HG02870 (cell line): Measurements from ENCODE around the gene RFC5.

ENCODE experiments used
- ATAC-seq: cut with Tn5 transposase; IDR thresholded peaks from one replicate; pipeline ENCODE4 v1.9.1; 2021; ENCODE audit warnings: mild to moderate bottlenecking, moderate library complexity; ENCODE audit not compliant: unreplicated experiment

Gene RFC5

DNA sequence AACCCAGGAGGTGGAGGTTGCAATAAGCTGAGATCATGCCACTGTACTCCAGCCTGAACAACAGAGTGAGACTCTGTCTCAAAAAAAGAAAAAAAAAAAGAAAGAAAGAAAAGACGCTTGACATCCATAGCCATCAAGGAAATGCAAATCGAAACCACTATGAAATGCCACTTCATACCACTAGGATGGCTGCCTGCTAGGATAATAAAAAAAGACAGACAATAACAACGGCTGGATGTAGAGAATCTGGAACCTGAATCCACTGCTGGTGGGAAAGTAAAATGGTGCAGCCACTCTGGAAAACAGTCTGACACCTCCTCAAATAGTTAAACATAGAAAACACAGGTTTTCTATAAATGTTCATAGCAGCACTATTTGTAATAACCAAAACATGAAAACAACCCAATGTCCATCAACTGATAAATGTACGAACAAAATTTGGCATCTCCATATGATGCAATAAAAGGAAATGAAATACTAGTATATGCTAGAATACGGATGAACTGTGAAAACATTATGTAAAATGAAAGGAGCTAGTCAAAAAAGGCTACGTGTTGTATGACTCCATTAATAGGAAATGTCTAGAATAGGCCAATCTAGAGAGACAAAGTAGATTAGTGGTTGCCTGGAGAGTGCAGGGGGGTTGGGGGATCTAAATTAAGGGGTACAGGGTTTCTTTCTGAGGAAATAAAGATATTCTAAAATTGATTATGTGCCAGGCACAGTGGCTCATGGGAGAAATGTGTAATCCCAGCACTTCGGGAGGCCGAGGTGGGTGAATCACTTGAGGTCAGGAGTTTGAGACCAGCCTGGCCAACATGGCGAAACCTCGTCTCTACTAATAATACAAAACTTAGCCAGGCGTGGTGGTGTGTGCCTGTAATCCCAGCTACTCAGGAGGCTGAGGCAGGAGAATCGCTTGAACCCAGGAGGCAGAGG, 34.7 kb downstream of the RFC5 start:
- no peak for ATAC-seq

DNA sequence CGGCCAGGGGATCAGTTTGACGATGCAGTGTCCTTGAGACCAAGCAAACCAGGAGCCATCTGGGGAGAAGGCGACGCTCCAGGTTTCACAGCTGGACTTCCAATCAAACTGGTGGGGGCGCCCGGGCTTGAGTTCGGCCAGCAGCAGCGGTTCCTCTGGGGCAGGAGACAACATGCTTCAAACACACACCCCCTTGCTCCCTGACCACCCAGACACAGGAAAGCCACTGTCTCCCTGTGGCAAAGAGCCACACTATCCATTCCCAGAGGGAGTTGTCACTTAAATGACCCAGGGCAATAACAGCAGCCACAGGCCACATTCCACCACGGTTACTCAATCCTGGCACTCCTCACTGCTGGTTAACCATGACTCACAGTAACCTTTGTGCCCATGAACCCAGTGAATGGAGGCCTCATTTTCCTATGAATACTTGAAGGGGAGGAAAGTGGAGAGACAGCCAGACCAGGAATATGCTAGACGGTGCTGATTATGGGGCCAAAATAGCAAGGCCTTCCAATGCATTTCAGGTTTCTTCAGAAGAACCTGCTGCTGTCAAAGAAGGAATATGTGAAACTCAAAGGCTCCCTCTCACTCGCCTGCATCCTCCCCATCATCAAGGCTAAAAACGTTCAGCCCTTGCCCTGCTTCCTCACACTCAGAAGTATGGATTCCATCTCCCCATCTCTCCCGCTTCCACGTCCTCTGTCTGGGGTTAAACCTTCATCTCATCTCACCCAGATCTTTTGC, 36.0 kb downstream of the RFC5 start:
- no peak for ATAC-seq

DNA sequence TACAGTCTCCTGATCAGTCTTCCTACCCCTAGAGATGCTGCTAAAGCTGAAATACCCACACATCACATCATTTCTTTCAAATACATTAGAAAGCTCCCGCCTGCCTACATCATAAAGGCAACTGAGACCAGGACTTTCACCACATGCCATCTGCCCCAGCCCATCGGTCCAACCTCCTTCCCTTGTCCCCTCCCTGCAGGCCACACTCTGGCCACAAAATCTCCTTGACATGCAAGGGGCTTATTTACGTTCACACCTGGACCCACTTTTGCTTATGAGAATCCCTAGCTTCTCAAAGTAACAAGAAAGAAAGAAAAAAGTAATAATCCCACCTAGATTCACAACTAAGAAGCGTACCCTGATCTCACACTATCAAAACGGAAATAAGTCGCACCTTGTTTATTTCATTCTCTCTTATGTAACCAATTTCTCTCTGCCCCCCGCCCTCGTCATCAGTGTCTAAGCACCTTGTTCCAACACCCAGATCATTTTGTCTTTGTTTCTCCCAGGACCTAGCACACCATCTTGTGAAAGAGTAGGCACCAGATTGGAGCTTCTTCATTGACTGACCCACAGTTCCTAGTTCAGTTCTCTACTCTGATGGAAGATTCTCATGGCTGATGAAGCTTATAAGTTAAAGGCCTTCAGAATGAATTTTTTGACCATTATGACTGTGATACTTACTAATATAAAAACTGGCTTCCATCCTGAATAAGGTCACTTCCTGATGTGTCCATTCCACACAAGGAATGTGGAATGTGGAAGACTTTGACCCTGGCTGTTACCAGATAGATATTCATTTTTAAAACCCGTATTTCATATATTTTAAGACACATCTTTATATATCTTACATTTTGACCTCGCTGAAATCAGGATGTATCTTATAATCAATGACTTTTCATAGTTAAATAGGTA, 36.8 kb downstream of the RFC5 start:
- no peak for ATAC-seq

DNA sequence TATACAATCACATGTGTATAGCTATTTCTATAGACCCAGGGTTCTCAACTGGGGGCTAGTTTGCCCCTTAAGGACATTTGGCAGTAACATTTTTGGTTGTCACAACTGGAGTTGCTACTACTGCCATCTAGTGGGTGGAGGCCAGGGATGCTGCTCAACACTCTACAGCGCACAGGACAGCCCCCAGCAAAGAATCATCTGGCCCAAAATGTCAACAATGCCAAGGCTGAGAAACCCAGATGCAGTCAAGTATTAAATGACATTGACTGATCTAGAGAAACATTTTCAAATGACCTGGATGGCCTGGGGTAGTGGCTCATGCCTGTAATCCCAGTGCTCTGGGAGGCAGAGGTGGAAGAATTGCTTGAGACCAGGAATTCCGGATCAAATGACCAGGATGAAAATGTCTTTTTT, 38.6 kb downstream of the RFC5 start:
- ATAC-seq: peak; percentile 62

DNA sequence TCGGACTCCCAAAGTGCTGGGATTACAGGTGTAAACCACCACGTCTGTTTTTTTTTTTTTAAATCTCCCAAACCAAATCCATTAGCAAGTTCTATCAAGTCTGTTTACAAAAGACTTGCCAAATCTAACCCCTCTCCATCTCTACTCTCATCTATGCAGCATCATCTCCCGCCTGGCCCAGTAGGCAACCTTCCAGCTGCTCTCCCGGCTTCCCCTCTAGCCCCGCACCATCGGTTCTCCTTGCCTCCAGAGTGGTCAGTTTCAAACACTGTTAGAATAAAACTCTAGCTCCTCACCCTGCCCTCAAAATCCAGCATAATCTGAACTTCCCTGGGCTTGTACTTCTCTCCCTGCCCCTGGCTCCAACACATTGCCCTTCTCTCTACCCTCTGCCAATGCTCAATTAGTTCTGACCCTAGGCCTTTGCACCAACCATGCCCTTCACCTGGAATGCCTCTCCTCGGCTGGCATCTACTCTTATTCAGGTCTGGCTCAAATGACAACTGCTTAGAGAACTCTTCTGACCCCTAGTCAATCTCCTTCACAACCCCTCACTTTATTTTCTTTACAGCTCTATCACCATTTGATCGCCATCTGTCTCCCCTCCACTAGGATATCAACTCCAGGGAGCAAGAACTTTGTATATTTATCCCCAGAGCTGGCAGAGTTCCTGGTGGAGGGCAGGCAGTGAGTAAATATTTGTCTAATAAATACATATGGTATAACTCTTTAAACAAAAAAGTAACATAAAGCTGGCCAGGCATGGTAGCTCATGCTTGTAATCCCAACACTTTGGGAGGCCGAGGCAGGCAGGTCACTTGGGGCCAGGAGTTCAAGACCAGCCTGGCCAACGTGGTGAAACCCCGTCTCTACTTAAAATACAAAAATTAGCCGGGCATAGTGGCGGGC, 39.6 kb downstream of the RFC5 start:
- ATAC-seq: no peak

DNA sequence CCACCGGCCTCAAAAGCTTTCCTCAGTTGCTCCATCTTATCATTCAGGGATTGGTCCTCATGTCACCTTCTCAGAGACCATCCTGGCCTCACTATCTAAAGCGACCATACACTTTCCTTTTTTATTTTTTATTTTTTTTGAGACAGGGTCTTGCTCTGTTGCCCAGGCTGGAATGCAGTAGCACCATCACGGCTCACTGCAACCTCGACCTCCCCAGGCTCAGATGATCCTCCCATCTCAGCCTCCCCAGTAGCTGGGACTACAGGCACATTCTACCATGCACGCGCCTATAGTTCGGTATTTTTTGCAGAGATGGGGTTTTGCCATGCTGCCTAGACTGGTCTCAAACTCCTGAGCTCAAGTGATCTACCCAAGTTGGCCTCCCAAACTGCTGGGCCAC, 41.7 kb downstream of the RFC5 start:
- no peak for ATAC-seq

DNA sequence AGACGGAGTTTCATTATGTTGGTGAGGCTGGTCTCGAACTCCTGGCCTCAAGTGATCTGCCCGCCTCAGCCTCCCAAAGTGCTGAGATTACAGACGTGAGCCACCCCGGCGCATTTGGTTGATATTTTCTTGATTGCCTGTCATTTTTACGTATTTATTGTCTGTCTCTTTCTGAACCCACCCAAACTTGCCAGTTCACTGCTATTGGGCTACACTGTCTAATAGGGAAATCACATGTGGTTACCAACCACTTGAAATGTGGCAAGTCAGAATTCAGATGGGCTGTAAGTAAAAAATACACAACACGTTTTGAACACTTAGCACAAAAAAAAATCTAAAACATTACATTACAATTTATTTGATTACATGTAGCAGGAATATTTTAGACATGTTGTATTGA, 42.4 kb downstream of the RFC5 start:
- no peak for ATAC-seq

DNA sequence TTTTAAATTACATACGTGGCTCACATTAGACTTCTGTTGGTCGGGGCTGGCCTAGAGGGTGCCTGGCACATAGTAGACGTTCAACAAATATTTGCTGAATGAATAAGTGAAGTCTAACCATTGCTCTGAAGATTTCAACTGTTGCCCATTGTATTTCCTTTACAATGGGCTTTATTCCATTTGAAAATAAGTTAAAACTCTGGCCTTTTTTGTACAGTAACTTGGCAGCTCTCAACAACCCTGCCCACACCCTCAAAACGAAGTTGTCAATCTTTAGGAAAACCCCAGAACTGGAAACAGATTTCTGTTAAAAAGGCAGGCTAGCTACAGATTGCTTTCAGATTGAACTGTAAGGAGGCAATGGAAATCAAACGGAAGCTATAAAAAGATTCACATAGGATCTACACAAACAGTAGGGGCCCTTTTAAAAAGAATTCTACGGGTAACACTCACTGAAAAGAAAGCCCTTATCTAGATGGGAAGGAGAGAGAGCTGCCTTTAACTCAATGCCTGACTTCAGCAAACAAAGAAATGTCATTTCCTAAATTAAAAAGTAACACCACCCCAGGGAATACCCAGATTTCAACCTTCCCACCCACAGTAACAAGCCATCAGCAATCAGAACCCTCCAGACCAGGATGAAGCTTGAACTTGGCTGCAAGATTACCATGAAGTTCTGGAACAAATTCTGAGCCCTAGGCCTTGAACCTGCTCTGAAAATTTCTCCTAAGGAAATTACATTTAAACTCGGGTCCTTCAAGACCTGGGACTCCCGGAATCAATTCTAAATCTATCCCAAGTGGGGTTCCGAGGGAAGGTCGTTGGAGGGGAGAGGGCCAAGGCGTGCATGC, 43.1 kb downstream of the RFC5 start:
- ATAC-seq: no peak

DNA sequence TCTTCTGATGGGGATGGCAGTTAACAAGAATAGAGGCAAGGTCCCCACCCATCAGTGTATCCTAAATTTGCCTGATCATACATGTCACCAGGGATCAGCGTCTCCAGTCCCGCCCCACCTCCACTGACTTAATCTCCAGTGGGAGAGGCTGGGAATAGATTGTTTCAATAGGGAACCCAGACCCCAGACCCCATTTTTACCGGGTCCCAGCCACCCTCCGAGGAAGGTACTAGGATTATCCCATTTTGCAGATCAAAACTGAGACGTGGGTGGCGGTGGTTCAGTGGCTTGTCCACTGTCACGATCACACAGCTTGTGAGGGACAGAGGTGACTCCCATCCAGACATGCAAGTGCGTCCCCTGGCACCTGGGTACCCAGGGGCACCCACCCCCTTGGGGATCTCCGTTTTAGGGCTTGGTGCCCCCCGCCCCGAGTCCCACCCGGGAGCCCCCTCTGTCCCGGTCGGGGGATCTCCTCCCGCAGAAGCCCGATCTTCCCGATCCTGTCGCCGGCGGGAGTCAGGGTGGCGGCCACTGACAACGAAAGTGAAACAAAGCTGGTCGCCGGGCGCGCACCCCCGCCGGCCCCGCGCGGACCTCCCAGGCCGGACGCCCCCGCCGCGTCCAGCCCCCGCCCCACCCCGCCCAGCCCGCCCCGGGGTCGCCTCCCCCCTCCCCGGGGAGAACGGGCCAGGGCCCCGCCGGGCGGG, 44.0 kb downstream of the RFC5 start:
- no peak for ATAC-seq

DNA sequence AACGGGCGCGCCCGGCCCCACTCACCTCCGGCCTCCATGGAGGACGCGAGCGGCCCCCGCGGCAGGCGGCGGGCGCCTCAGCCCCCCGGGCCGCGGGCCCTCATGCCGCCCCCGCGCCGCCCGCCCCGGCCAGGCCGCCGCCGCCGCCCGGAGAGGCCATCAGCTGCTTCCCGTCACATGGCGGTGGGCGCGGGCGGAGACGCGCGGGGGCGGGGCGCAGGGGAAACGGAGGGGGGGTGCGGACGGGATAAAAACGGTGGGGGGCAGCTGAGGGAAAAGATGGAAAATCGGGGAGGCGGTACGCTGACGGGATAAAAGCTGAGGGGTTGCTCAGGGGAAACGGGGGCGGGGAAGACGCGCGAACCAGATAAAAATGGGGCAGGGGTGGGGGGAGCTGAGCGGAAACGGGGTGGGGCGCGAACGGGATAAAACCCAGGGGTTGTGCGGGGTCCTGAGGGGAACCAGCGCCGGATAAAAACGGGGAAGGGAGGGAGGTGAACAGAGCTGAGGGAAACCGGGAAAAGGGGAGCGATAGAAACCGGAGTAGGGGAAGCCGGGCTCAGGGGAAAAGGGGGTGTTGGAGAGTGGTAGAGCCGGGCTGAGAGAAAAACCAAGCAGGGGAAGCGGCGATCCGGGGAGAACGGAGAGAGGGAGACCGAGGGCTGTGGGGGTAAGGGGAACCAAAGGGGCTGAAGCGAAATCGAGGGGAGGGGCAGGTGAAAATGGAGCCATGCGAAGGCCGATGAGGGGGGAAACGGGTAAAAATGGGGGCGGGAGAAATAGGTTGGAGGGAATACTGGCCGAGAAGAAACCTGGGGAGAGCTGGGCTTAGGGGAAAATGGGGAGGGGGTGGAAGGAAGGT, 44.7 kb downstream of the RFC5 start, which contains the start of gene WSB2:
Gene WSB2 (minus strand): TSS at position 169 of the 862 bp plus-strand sequence. CDS start 131 bp downstream, at position 38.
- no peak for ATAC-seq

DNA sequence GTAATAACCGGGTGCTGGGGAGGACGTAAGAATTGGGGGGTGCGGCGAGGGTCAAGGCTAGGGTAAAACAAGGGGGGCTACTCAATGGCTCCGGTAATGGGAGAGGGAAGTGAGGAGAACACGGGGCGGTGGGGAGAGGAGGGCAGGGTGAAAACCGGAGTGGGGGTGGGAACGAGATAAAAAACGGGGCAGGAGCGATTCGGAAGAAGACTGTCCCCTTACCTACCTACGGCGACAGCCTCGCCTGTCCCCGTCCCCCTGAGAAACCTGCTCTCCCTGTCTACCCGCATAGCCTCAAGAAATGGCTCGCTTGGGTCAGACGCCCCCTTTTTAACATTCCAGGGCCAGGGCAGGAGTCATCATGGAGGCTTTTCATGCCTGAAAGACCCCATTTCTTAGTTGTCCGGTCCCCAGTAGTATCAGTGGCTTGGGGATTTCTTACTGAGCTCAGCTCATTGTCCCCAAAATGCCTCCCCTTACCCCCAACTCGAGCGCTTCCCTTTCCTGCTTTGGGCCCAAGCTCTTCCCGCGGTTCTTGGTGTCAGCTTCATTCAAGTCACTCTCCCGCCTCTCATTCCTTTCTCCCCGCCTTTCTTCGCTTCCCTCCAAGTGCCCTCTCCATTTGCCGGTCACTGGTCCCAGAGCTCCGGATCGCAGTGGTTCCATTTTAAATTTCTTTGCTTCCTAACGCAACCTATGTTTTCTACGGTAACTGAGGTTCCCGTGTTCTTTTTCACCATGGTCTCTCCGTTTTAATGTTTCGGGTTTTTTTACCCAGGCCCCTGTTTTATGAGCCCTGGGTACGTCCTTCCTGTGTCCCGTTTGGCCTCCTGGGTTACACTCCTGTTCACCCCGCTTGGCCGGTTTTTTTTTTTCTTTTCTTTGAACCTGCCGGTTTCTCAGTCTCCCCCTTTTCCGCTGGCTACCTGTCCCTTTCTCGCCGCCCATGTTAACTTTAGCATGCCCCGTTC, 45.7 kb downstream of the RFC5 start:
- ATAC-seq: no peak

DNA sequence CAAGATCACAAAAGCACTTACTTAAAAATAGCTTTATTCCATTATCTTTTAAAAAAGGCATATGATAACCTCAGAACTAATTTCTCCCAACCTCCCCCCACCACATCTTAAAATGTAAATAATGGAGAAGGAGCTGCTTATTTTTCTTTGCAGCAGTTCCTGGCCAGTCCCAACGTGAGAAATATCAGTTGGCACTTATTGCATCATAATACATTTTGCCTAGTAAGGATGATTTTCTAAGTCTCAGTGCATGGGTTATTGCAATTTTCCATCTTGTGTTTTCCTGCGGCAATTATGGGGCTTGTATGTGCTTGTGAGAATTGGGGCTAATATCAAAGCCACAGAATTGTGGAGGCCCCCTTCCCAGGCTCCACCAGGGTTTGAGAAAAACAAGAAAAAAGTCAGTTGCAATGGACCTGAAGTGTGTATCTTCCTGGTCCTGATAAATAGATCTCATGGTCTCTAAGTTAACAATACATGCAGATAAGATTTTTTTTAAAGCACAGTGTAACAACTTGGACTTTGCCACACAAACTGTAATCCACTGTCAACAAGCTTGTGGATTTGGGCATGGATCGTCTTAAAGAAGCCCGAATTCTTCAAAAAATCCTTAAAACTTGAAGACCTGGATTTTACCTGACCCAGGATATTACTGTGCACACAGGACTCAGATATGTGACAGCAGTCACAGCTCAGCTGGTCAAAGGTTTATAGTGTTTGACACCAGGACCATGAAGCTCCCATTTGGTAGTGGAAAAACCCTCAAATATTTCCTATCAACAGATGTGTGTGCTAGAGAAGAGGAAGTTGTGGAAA, 47.3 kb downstream of the RFC5 start:
- ATAC-seq: no peak

DNA sequence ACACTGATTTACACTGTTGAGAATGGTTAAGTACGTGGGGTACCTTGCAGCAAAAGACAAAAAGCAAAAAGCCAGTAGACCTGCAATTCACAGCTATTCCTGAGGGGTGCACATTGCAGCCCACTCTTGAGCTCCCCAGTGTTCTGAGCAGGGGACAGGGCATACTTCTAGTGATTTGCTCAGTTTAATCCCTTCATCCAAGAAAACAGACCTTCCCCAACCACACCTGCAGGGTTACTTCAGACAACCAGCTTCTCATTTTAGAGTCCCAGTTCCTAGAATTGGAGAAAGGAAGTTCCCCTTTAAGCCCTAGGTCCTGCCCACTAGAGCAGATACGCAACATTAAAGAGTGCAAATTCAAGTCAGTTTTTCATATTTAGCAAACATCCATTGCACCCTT, 48.1 kb downstream of the RFC5 start:
- no peak for ATAC-seq

DNA sequence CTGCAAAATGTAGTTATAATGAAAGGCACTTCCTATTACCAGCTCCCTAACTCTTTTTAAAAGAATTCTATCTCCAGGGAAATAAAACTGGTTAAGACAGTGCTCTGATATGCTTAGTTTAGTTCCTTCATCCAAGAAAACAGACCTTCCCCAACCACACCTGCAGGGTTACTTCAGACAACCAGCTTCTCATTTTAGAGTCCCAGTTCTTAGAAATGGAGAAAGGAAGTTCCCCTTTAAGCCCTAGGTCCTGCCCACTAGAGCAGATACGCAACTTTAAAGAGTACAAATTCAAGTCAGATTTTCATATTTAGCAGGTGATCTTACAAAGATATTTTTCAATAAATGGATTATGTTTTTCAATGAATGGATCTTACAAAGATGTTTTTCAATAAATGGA, 48.9 kb downstream of the RFC5 start:
- no peak for ATAC-seq

DNA sequence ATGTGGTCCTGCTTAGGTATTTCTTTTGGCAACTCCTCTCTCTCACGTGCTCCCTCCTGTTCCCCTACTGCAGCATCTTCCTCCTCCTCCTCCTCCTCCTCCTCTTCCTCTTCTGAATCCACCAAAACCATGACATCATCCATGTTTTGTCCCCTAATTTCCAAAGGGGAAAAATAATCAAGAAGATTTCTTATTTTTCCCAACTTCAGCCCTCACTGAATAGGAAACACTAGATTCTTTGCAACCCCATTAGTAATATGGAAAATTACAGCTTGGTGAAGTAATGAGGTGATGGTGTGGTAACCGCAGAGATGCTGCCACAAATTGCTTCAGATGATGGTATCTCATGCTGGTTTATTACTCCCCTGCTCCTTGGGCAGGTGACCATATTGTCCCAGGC, 51.9 kb downstream of the RFC5 start:
- ATAC-seq: no peak
